ENCODE results near the gene WNT4. TPM values are rescaled to one million over a fixed set of nuclear protein-coding genes. Genes with fewer than 3 reads are reported as not detected.
A peak's percentile ranks its signal among the peaks of the same experiment; 100 is the strongest.

WNT4 gene
- total and polyA plus RNA-seq, 9 of the 15 experiments (the other 6 are each of a cell fraction or from before 2014, with no cell fraction given), result 0.01 TPM; not detected in 8

DNA sequence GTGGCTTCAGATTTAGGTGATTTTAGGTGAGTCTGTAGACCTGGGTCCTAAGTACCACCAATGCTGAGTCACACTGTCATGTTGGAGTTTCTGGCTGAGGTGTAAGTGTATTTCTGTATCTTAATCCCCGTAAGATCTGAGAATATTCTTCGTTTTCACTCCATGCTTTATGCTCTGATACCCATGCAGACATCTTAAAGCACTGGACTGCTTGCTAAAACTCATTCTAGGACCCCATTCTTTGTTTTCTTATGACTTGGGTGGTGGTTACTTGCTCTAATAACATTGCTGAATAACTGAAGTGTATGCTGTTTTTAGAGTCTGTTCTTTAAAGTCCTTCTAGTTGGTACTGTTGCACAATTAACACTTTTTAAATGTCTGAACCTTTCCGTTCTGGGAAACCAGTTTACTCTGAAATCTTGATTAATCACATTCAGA lies 53.7 kb downstream of the WNT4 start:
- no TSS peak for BruUV-seq (replicated peaks)
- Histone ChIP-seq H3K9me3 (replicated peaks; ENCODE audit: control insufficient read depth, insufficient read depth, low read depth, low read length) (no peaks in the 10 kb centered on the region), H4K20me1 (replicated peaks; ENCODE audit: control insufficient read depth, insufficient read depth, low read length) (peaks cover 13% of the 10 kb centered on the region), H3K9me1 (ENCODE audit: control insufficient read depth, insufficient read depth, low read length) (peaks cover 3% of the 10 kb centered on the region), H3K27ac (ENCODE audit: extremely low read depth, low read depth, low read length) (no peak overlapping the region), H3K4me2 (ENCODE audit: insufficient read depth, low read length) (no peak overlapping the region), H3K27me3 (ENCODE audit: control insufficient read depth in 2 of 2, insufficient read depth in 2 of 2, low read length in 2 of 2) (no peaks in the 10 kb centered on the region), H3K4me3 (no peak overlapping the region), H3K4me1 (replicated peaks in 1 of 2; ENCODE audit: control insufficient read depth in 2 of 2, insufficient read depth in 2 of 2, low read length in 2 of 2) (peaks cover 0 to 5% of the 10 kb centered on the region in 2 experiments; a peak in 1 of 5 replicates), H3K79me2 (ENCODE audit: control insufficient read depth, insufficient read depth, low read length) (peaks cover 77% of the 10 kb centered on the region), H2AFZ (ENCODE audit: low read depth, low read length) (no peak overlapping the region), H3K36me3 (ENCODE audit: control insufficient read depth, insufficient read depth, low read length) (peaks cover 88% of the 10 kb centered on the region), H3K9ac (ENCODE audit: insufficient read depth in 1 of 2, low read depth in 2 of 2, low read length in 2 of 2) (no peak overlapping the region)
- TF ChIP-seq, protein P1, sequence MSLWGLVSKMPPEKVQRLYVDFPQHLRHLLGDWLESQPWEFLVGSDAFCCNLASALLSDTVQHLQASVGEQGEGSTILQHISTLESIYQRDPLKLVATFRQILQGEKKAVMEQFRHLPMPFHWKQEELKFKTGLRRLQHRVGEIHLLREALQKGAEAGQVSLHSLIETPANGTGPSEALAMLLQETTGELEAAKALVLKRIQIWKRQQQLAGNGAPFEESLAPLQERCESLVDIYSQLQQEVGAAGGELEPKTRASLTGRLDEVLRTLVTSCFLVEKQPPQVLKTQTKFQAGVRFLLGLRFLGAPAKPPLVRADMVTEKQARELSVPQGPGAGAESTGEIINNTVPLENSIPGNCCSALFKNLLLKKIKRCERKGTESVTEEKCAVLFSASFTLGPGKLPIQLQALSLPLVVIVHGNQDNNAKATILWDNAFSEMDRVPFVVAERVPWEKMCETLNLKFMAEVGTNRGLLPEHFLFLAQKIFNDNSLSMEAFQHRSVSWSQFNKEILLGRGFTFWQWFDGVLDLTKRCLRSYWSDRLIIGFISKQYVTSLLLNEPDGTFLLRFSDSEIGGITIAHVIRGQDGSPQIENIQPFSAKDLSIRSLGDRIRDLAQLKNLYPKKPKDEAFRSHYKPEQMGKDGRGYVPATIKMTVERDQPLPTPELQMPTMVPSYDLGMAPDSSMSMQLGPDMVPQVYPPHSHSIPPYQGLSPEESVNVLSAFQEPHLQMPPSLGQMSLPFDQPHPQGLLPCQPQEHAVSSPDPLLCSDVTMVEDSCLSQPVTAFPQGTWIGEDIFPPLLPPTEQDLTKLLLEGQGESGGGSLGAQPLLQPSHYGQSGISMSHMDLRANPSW (CRISPR knock-in tag; IDR thresholded peaks at IDR 0.05), result no peak
- TF ChIP-seq PHF20 (IDR thresholded peaks at IDR 0.05; ENCODE audit: partially characterized antibody) (no peak), CEBPB (tag; IDR thresholded peaks at IDR 0.05) (0 out of 2 replicates have a peak, but pooled peaks have one; percentile 18), ZNF316 (IDR thresholded peaks at IDR 0.05) (peak; percentile 19; the same call in 1 of the 2 replicates), NFE2 (IDR thresholded peaks at IDR 0.05; ENCODE audit: low read depth) (peak; percentile 66), C11orf30 (IDR thresholded peaks at IDR 0.05; ENCODE audit: low read depth) (peak; percentile 35; the same call in 1 of the 2 replicates)
- FAIRE-seq (no peak), DNase-seq (ENCODE audit: extremely low read depth in 1 of 4, low spot score in 3 of 4) (no peak), ATAC-seq (peak; percentile 32; the same call in 1 of the 3 replicates)
- in situ Hi-C loops (cut with MboI), result no loop called here
- intact Hi-C loops (cut with micrococcal nuclease), result loop anchor here (5.0 kb wide), 1 partner anchor 62 kb away; no protein-coding TSS in a partner anchor
- WGBS (ENCODE audit: insufficient coverage, low coverage, missing lambda C conversion rate), result 49% methylated on average over 3 of the region's 3 CpGs
- POLR2A ChIA-PET, result interaction anchor here (0.6 kb wide), 1 partner anchor 16 kb away, joined by 3 read pairs; no protein-coding TSS in a partner anchor
- CTCF ChIA-PET (ENCODE audit: low intra/inter-chr PET ratio), result no interaction called here
